Urothelium cell line (cell line): Measurements from ENCODE around the gene ANO9.
"Not testable (repeated sequence)": the region's sequence is repeated elsewhere in the genome, so short reads cannot be mapped to it uniquely, and the experiment has no call there.

ENCODE experiments used
- DNase-seq: peaks from one replicate; pipeline ENCODE4 v3.0.0; 2011; ENCODE audit warnings: low spot score, mixed read lengths
- FAIRE-seq: peaks from 2 replicates; lab custom pipeline; 2011; peaks lifted over from hg19 to GRCh38; lab: Jason Lieb, UNC

The ANO9 gene

GRCh38 chr11:405323-405953 lies 36.4 kb downstream of the ANO9 start:
- FAIRE-seq = no peak
- DNase-seq = no peak

GRCh38 chr11:404551-405264 lies 37.1 kb downstream of the ANO9 start:
- DNase-seq = no peak
- no peak for FAIRE-seq

GRCh38 chr11:403761-404431 lies 37.9 kb downstream of the ANO9 start:
- DNase-seq = no peak
- FAIRE-seq = no peak

GRCh38 chr11:403021-403760 lies 38.6 kb downstream of the ANO9 start:
- FAIRE-seq = no peak
- no peak for DNase-seq

GRCh38 chr11:401196-401595 lies 40.6 kb downstream of the ANO9 start:
- not testable (repeated sequence) for FAIRE-seq, DNase-seq

- no peak for FAIRE-seq
These were observed 41.5 kb downstream of the ANO9 start for GRCh38 chr11:400241-400689.

GRCh38 chr11:399731-400211 lies 42.0 kb downstream of the ANO9 start:
- no peak for DNase-seq
- no peak for FAIRE-seq

More at GRCh38 chr11:400241-400689, 41.5 kb downstream of the ANO9 start:
- no peak for DNase-seq

GRCh38 chr11:398826-399225 lies 43.0 kb downstream of the ANO9 start:
- no peak for FAIRE-seq
- DNase-seq = no peak

- FAIRE-seq = no peak
These were observed 44.8 kb downstream of the ANO9 start for GRCh38 chr11:396948-397548.

GRCh38 chr11:396511-396947 lies 45.3 kb downstream of the ANO9 start:
- DNase-seq (peak; percentile 30), FAIRE-seq (no peak)

More at GRCh38 chr11:396948-397548, 44.8 kb downstream of the ANO9 start:
- DNase-seq = no peak

- DNase-seq = no peak
- no peak for FAIRE-seq
These were observed 45.9 kb downstream of the ANO9 start for GRCh38 chr11:395866-396265.

- no peak for DNase-seq
- no peak for FAIRE-seq
These were observed 46.8 kb downstream of the ANO9 start for GRCh38 chr11:394858-395655.

GRCh38 chr11:394034-394857 lies 47.6 kb downstream of the ANO9 start, which contains the start of gene PKP3:
PKP3 (plus strand) TSS chr11:394209; CDS start chr11:394293, 84 bp downstream.
- no peak for FAIRE-seq
- DNase-seq = peak; percentile 75

GRCh38 chr11:393219-394033 lies 48.4 kb downstream of the ANO9 start:
- no peak for FAIRE-seq

GRCh38 chr11:392102-392777 lies 49.6 kb downstream of the ANO9 start:
- DNase-seq = no peak
- FAIRE-seq = no peak

More at GRCh38 chr11:393219-394033, 48.4 kb downstream of the ANO9 start:
- DNase-seq = peak; percentile 85

- FAIRE-seq (no peak), DNase-seq (no peak)
These were observed 50.4 kb downstream of the ANO9 start for GRCh38 chr11:391117-392017.
